Breast epithelium (tissue), 3 donors: ENCODE measurements around the gene PDLIM1.

Source experiments
- CTCF ChIP-seq, 3 donors: fragments of 450-650 bp; IDR thresholded peaks; one replicate each; pipeline ENCODE4 v1.5.1; 2016 to 2017; ENCODE audit warnings: antibody characterized with exemption in 3 of 3, mild to moderate bottlenecking in 3 of 3, moderate library complexity in 3 of 3
- POLR2A ChIP-seq: fragments of 450-650 bp; IDR thresholded peaks from one replicate; pipeline ENCODE4 v1.6.1; 2016; ENCODE audit warnings: antibody characterized with exemption, mild to moderate bottlenecking, moderate library complexity
- POLR2AphosphoS5 ChIP-seq, 3 donors: sonication (generic); formaldehyde crosslinking; IDR thresholded peaks; one replicate each; pipeline ENCODE4 v1.6.1; 2017; ENCODE audit warnings: antibody characterized with exemption in 3 of 3

GRCh38 chr10:95217476-95217875 is 73.3 kb downstream of the PDLIM1 start:
- TF ChIP-seq POLR2AphosphoS5 (IDR thresholded peaks at IDR 0.05) (no peak), CTCF (IDR thresholded peaks at IDR 0.05) (no peak), POLR2A (no peak)
